Measurements from ENCODE around the gene UQCC5.

- TF ChIP-seq, protein P1, sequence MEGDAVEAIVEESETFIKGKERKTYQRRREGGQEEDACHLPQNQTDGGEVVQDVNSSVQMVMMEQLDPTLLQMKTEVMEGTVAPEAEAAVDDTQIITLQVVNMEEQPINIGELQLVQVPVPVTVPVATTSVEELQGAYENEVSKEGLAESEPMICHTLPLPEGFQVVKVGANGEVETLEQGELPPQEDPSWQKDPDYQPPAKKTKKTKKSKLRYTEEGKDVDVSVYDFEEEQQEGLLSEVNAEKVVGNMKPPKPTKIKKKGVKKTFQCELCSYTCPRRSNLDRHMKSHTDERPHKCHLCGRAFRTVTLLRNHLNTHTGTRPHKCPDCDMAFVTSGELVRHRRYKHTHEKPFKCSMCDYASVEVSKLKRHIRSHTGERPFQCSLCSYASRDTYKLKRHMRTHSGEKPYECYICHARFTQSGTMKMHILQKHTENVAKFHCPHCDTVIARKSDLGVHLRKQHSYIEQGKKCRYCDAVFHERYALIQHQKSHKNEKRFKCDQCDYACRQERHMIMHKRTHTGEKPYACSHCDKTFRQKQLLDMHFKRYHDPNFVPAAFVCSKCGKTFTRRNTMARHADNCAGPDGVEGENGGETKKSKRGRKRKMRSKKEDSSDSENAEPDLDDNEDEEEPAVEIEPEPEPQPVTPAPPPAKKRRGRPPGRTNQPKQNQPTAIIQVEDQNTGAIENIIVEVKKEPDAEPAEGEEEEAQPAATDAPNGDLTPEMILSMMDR (IDR thresholded peaks at IDR 0.05), result no peak
- TF ChIP-seq EP300 (IDR thresholded peaks at IDR 0.05), result no peak
- no peak for TF ChIP-seq POLR2A (IDR thresholded peaks at IDR 0.05)
- no peak for TF ChIP-seq POLR2AphosphoS5 (IDR thresholded peaks at IDR 0.05)
Observed at GRCh38 chr3:52513281-52513680, 23.1 kb upstream of the UQCC5 start.
